CD14-positive monocyte (primary cell): Measurements from ENCODE around the gene SERPINB2. TPM values are rescaled to one million over a fixed set of nuclear protein-coding genes. Genes with fewer than 3 reads are reported as not detected.

Experiments used
- DNase-seq, 3 donors: peaks; one replicate each; pipeline ENCODE4 v3.0.0-alpha.2; 2011 to 2022
- H2AFZ ChIP-seq: 2 replicates; pipeline ENCODE4 v1.6.0; 2012; ENCODE audit warnings: mild to moderate bottlenecking, low read depth, low read length, inconsistent platforms; ENCODE audit not compliant: insufficient read depth, poor library complexity, severe bottlenecking
- H3K27ac ChIP-seq, 2 donors: 1 replicate in 1 of 2; 2 replicates in 1 of 2; pipeline ENCODE4 v1.5.1; 2012 to 2013; ENCODE audit warnings: low read length in 2 of 2, control low read depth in 1 of 2, inconsistent platforms in 1 of 2, low read depth in 1 of 2, mild to moderate bottlenecking in 1 of 2
- H3K27me3 ChIP-seq, 2 donors: one replicate each; pipeline versions ENCODE4 v1.6.0 to v1.6.1; 2011 to 2013; ENCODE audit warnings: low read length in 2 of 2; ENCODE audit not compliant: control insufficient read depth in 2 of 2, insufficient read depth in 2 of 2
- H3K36me3 ChIP-seq, 2 donors: replicated peaks in 1 of 2; 1 replicate in 1 of 2; 2 replicates in 1 of 2; pipeline versions ENCODE4 v1.5.1 to v1.6.1; 2012 to 2013; ENCODE audit warnings: low read length in 2 of 2, control low read depth in 1 of 2, inconsistent platforms in 1 of 2, mild to moderate bottlenecking in 1 of 2; ENCODE audit not compliant: insufficient read depth in 2 of 2, control insufficient read depth in 1 of 2
- H3K4me1 ChIP-seq, 2 donors: 1 replicate in 1 of 2; 2 replicates in 1 of 2; pipeline versions ENCODE4 v1.5.1 to v1.6.1; 2012 to 2013; ENCODE audit warnings: low read length in 2 of 2, control low read depth in 1 of 2, inconsistent platforms in 1 of 2, mild to moderate bottlenecking in 1 of 2, moderate library complexity in 1 of 2; ENCODE audit not compliant: insufficient read depth in 2 of 2, control insufficient read depth in 1 of 2
- H3K4me2 ChIP-seq: replicated peaks from 2 replicates; pipeline ENCODE3; 2012; ENCODE audit warnings: low read length, moderate library complexity, mild to moderate bottlenecking; ENCODE audit not compliant: poor library complexity, severe bottlenecking; ENCODE audit errors: extremely low read depth
- H3K4me3 ChIP-seq, 3 experiments: fragments of 200-600 bp in 1 of 3; sonication (generic) in 1 of 3; replicated peaks in 1 of 3; 1 replicate in 2 of 3; 2 replicates in 1 of 3; pipeline ENCODE4 v1.5.1; 2011 to 2013; ENCODE audit warnings: low read length in 3 of 3, mild to moderate bottlenecking in 3 of 3, control low read depth in 2 of 3, low read depth in 2 of 3, inconsistent platforms in 1 of 3, moderate library complexity in 1 of 3
- H3K79me2 ChIP-seq: 2 replicates; pipeline ENCODE4 v1.6.0; 2012; ENCODE audit warnings: mild to moderate bottlenecking, control low read depth, inconsistent platforms, low read length, moderate library complexity; ENCODE audit not compliant: insufficient read depth
- H3K9ac ChIP-seq: 2 replicates; pipeline ENCODE4 v1.6.0; 2017; ENCODE audit warnings: low read length, mild to moderate bottlenecking; ENCODE audit not compliant: insufficient read depth, poor library complexity, severe bottlenecking
- H3K9me3 ChIP-seq, 2 donors: replicated peaks in 1 of 2; 1 replicate in 1 of 2; 2 replicates in 1 of 2; pipeline versions ENCODE4 v1.5.1 to v1.6.1; 2012 to 2013; ENCODE audit warnings: low read length in 2 of 2, control low read depth in 1 of 2; ENCODE audit not compliant: control insufficient read depth in 1 of 2, insufficient read depth in 1 of 2
- H4K20me1 ChIP-seq: 2 replicates; pipeline ENCODE4 v1.6.0; 2012; ENCODE audit warnings: mild to moderate bottlenecking, low read length, control low read depth, moderate library complexity; ENCODE audit not compliant: insufficient read depth
- H3K27ac Mint-ChIP-seq, 7 donors: one replicate each; pipeline ENCODE4 v1.8.0; 2020; ENCODE audit warnings: mild to moderate bottlenecking in 7 of 7, mixed read lengths in 7 of 7, moderate library complexity in 6 of 7, inconsistent platforms in 2 of 7
- H3K27me3 Mint-ChIP-seq, 3 donors: one replicate each; pipeline ENCODE4 v1.8.0; 2021 to 2022; ENCODE audit warnings: low read depth in 3 of 3, mild to moderate bottlenecking in 3 of 3, mixed read lengths in 3 of 3, moderate library complexity in 3 of 3, inconsistent platforms in 1 of 3
- H3K36me3 Mint-ChIP-seq, 2 donors: one replicate each; pipeline ENCODE4 v1.8.0; 2020; ENCODE audit warnings: mixed read lengths in 2 of 2, inconsistent platforms in 1 of 2, mild to moderate bottlenecking in 1 of 2
- H3K4me1 Mint-ChIP-seq: one replicate; pipeline ENCODE4 v1.8.0; 2020; ENCODE audit warnings: mild to moderate bottlenecking, mixed read lengths
- H3K4me3 Mint-ChIP-seq, 2 donors: one replicate each; pipeline ENCODE4 v1.8.0; 2020; ENCODE audit warnings: mild to moderate bottlenecking in 2 of 2, mixed read lengths in 2 of 2, moderate library complexity in 1 of 2
- H3K9me3 Mint-ChIP-seq, 7 donors: one replicate each; pipeline ENCODE4 v1.8.0; 2020 to 2022; ENCODE audit warnings: mixed read lengths in 7 of 7, mild to moderate bottlenecking in 6 of 7, moderate library complexity in 6 of 7, inconsistent platforms in 2 of 7
- WGBS: methylation state at CpG from one replicate; pipeline ENCODE4 v1.1.5; 2013; ENCODE audit warnings: missing lambda C conversion rate; ENCODE audit not compliant: insufficient coverage; 5-methylcytosine and 5-hydroxymethylcytosine counted together
- intact Hi-C, 2 donors: fragments of 100-400 bp; cut with micrococcal nuclease; formaldehyde crosslinking; loops; one replicate each; pipeline versions ENCODE4 v1.15.0 to v1.15.1; 2023
- polyA plus RNA-seq, 3 donors: library from polyadenylated mRNA; depleted of rRNA in 1 of 3; unstranded in 2 of 3; stranded (reverse) in 1 of 3; fragments of 300-500 nt in 2 of 3; fragments of >200 nt in 1 of 3; fragmentation: Illumina TruSeq in 2 of 3; gene quantifications; 1 replicate in 2 of 3; 2 replicates in 1 of 3; pipeline ENCODE4 v1.2.3, GENCODE V29; 2012 to 2021
- TF ChIP-seq, protein P1 (sequence below): fragments of 200-600 bp; IDR thresholded peaks from one replicate; pipeline ENCODE4 v1.8.0; 2022; ENCODE audit warnings: antibody characterized with exemption, mild to moderate bottlenecking

The SERPINB2 gene
- polyA plus RNA-seq, 3 donors = 14.3 to 60.9 (median 19.9) TPM

DNA sequence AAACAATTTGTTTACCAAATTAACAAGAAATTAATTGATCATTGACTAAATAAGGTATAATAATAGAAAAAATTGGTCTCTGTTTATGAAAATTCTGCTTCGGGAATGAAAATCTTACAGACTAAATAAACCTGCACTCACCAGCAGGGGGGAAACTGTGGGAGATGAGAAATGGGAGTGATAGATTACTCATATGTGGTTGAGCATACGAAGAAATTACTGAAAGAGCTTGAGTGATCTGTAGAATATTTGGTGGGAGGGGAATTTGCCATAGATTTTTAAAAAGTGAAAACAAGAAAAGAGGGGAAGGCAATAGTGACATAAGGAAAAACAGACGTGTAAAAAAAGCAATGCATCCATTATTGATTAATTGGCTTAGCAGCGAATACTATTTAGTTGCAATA lies 63.8 kb downstream of the SERPINB2 start:
- no peaks in the 10 kb centered on the region for H3K27me3 ChIP-seq
- 55% methylated on average over 2 of the region's 4 CpGs for WGBS
- no peaks in the 10 kb centered on the region for H3K9me3 ChIP-seq
- no peak overlapping the region for H2AFZ ChIP-seq
- H3K27ac ChIP-seq = no peak overlapping the region
- H4K20me1 ChIP-seq = no peaks in the 10 kb centered on the region
- no peak overlapping the region for H3K27ac Mint-ChIP-seq
- TF ChIP-seq, protein P1, sequence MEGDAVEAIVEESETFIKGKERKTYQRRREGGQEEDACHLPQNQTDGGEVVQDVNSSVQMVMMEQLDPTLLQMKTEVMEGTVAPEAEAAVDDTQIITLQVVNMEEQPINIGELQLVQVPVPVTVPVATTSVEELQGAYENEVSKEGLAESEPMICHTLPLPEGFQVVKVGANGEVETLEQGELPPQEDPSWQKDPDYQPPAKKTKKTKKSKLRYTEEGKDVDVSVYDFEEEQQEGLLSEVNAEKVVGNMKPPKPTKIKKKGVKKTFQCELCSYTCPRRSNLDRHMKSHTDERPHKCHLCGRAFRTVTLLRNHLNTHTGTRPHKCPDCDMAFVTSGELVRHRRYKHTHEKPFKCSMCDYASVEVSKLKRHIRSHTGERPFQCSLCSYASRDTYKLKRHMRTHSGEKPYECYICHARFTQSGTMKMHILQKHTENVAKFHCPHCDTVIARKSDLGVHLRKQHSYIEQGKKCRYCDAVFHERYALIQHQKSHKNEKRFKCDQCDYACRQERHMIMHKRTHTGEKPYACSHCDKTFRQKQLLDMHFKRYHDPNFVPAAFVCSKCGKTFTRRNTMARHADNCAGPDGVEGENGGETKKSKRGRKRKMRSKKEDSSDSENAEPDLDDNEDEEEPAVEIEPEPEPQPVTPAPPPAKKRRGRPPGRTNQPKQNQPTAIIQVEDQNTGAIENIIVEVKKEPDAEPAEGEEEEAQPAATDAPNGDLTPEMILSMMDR = no peak
- H3K79me2 ChIP-seq = no peaks in the 10 kb centered on the region
- no peak overlapping the region for H3K4me3 ChIP-seq
- H3K36me3 Mint-ChIP-seq = no peaks in the 10 kb centered on the region
- H3K9me3 Mint-ChIP-seq = peaks cover 0 to 4% (median 0%) of the 10 kb centered on the region in 7 donors
- H3K4me3 Mint-ChIP-seq = no peak overlapping the region
- no peak for DNase-seq
- peaks cover 18% of the 10 kb centered on the region for H3K4me1 Mint-ChIP-seq
- H3K36me3 ChIP-seq = no peaks in the 10 kb centered on the region
- H3K4me2 ChIP-seq = no peak overlapping the region
- peaks cover 0 to 4% (median 2%) of the 10 kb centered on the region in 3 donors for H3K27me3 Mint-ChIP-seq
- intact Hi-C loops = no loop called here
- H3K4me1 ChIP-seq = peaks cover 9 to 10% of the 10 kb centered on the region in 2 donors
- H3K9ac ChIP-seq = no peak overlapping the region

Other genes with a start within 250 kb of the SERPINB2 start
- not detected for gene SERPINB4, start 243.4 kb upstream of the SERPINB2 start, polyA plus RNA-seq
- gene SERPINB3, start 225.8 kb upstream of the SERPINB2 start, polyA plus RNA-seq = not detected
- not detected for gene SERPINB11, start 184.7 kb upstream of the SERPINB2 start, polyA plus RNA-seq
- gene SERPINB7, start 112.3 kb upstream of the SERPINB2 start, polyA plus RNA-seq = not detected
- gene SERPINB10, start 20.3 kb downstream of the SERPINB2 start, polyA plus RNA-seq = 1 to 10 TPM; 1.3 to 2.0 (median 1.3) TPM
- gene HMSD, start 61.6 kb downstream of the SERPINB2 start, polyA plus RNA-seq = not detected
- 100 to 1,000 TPM in 2 of 3 donors, 10 to 100 TPM in 1; 30.3 to 141 (median 115) TPM for gene SERPINB8, start 82.4 kb downstream of the SERPINB2 start, polyA plus RNA-seq